Activated T-cell treated with anti-CD3 and anti-CD28 coated beads for 1 hour (primary cell): ENCODE data around the gene CELSR1.
"Not testable (repeated sequence)": the region's sequence is repeated elsewhere in the genome, so short reads cannot be mapped to it uniquely, and the experiment has no call there.

Source experiments
- DNase-seq: peaks from one replicate; pipeline ENCODE4 v3.0.0-alpha.2; 2020; ENCODE audit warnings: low read depth

CELSR1 gene

DNA sequence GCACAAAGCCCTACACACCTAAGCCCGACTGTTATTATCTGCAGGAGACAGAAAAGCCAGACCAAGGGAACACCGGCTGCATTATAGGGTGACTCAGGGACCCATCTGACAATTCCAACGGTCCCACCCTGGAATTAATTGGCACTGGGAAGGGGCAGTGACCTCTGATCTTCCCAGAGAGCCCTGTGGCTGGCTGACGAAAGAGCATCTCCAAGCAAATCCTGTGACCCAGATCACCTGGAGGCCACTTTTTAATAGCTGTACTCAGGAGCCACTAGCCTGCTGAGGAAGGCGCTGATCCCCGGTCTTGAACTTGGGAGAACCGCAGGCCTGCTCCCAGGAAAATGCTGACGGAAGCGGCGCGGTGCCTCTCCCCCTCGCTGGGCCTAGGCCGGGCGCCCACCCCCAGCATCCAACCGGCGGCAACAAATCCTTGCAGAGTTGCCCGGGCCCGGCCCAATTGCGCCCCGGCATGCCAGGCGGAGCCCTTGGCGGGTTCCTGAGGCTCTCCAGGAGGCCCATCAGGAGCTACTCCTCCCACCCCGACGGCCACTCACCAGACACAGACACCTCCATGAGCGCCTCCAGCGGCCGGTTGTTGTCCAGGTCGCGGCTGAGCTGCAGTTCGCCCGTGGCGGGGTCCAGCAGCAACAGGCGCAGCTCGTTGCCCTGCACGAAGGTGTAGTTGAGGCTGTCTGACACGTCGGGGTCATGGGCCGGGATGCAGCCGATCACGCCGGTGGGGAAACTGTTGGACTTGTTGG, 4.2 kb downstream of the CELSR1 start:
- no peak for DNase-seq

GRCh38 chr22:46532416-46532815, 5.0 kb downstream of the CELSR1 start:
- DNase-seq = no peak

DNA sequence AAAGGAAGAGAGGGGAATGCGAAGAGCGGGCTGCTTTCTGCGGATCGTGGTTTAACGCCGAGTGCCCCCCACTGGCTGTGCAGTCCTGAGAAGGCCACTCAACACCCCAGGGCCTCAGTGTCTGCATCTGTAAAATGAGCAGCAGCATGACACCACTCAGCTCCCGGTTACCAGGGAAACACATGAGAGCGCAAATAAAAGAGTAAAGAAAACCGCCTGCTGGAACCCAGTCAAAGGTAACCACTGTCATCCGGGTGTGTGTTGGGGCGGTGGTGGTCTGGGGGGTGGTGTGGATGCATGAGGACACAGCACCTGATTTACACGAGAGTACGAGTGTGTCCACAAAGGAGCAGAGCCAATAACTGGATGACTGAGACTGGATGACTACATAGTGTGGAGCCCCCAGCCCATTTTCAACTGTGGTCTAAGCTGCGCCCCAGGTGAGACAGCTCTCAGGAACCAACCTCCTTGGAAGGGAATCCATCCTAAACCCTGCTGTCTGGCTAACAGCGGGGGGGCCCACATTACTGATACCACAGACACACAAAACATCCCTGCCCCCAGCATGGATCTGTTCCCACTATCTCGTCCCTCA, 5.7 kb downstream of the CELSR1 start:
- no peak for DNase-seq

DNA sequence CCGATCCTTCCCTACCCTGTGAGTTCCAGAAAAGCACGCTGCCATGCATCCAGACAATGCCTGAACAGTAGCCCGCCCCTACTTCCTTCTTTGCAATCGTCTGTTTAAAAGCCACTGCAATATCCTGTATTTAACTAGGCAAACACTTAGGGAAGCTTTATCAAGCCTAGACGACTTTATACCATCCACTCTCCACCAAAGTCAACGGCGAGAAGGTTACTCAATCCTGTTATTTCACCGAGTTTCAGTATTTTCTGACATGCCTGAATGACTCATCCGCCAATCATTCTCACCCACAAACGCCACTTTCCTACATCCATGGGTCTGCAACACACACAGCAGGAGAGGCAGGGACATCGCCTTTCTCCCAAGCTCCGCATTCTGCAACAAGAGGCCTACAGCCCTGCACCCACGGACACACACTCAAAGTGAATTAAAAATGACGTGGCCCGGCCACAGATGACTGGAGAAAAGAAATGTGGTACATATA, 9.3 kb downstream of the CELSR1 start:
- no peak for DNase-seq

- no peak for DNase-seq
These were observed 11.1 kb downstream of the CELSR1 start for GRCh38 chr22:46526244-46526839.

- no peak for DNase-seq
These were observed 11.8 kb downstream of the CELSR1 start for GRCh38 chr22:46525389-46526243.

DNA sequence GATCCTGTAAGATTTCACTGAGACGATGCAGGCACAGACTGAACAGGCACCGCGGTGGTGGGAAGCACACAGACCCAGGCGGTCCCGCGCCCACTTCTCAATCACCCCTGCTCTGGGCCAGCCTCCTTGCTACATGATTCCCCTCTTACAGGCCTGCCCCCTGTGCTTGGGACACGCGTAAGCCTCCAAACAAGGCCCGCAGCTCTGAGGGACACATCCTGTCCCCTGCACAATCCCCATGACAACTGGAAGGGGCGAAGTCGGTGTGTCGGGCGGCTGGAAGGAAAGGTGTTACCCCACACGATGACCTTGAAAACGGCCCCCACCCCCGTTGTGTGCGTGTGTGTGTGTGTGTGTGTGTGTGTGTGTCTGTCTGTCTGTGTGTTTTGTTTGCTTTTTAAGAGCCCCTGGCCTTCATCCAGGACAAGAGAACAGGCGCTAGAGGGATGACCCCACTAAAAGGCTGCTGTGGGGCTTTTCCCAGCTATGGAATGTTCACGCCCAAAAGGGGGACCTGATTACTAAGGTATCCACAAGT, 13.1 kb downstream of the CELSR1 start:
- no peak for DNase-seq

DNA sequence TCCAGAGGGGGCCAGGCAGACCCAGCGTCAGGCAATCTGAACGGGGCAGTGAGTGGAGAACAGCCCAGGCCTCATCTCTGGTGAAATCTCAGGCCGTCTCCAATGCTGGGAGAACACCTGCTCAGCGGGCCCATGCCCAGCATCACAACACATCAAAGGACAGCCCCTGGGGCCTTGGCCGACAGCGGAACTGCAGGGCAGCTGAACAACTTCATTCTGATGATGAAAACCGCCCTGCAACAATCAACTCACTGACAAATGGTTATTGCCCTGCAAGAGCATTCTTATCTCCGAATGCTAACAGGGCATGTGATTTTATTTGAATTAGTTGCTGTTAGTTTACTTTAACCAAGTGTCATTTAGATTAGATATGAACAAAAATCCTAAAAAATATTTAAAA, 14.6 kb downstream of the CELSR1 start:
- DNase-seq = no peak

DNA sequence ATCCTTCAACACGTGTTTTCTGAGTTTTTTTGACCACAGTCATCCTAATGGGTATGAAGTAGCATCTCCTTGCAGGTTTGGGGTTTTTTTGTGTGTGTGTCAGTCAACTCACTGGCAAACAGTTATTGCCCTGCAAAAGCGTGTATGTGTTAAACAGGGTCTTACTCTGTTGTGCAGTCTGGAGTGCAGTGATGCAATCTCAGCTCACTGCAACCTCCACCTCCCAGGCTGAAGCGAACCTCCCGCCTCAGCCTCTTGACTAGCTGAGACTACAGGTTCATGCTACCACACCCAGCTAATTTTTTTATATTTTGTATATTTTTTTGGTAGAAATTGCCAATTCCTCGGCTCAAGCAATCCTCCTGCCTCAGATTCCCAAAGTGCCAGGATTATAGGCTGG, 15.4 kb downstream of the CELSR1 start:
- DNase-seq = no peak

GRCh38 chr22:46520880-46521279, 16.5 kb downstream of the CELSR1 start:
- no peak for DNase-seq

GRCh38 chr22:46519377-46519776, 18.0 kb downstream of the CELSR1 start:
- DNase-seq = no peak

GRCh38 chr22:46518542-46519325, 18.7 kb downstream of the CELSR1 start:
- no peak for DNase-seq

- DNase-seq = no peak
These were observed 19.4 kb downstream of the CELSR1 start for GRCh38 chr22:46518038-46518437.

DNA sequence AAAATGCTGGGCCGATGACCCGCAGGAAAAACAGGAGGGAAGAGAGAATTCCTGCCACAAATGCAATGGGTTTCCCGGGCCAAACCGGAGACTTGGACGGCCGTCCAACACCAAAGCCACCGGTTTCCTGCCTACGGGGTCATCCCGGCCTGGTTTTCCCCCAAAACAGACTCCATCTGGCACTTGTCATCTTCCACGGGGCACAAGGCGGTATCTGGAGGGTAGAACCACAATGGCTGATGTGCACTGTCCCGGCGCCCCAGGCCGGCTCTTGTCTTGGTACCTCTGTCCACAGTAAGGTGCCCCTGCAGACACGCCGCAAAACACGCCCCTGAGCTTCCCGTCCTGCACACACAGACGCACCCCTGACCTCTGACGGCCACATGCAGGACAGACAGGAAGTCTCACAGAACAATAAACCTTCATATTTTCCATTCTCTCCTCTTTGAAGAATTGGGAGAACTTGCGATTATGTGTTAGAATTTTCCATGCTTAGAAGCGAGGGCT, 20.1 kb downstream of the CELSR1 start:
- no peak for DNase-seq

DNA sequence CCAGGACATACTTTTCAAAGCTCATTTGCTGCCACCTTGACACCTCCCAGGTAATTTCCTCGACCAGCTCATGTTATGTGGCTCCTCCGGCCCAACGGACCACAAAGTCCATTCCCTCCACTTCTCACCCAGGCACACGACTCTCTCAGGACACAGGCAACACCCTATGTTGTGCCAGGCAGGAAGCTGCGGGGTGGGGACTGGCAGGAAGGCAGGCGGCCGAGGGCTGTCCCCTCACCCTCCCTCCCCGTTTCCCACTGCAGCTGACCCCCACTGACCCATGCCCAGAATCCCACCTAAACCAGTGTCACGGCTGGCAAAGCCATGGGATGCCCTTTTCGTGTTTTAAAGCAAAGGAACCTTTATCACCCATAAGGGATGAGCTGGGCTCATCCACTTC, 20.8 kb downstream of the CELSR1 start:
- no peak for DNase-seq

GRCh38 chr22:46516112-46516487, 21.3 kb downstream of the CELSR1 start:
- not testable (repeated sequence) for DNase-seq

GRCh38 chr22:46515208-46516111, 22.0 kb downstream of the CELSR1 start:
- DNase-seq = no peak

DNA sequence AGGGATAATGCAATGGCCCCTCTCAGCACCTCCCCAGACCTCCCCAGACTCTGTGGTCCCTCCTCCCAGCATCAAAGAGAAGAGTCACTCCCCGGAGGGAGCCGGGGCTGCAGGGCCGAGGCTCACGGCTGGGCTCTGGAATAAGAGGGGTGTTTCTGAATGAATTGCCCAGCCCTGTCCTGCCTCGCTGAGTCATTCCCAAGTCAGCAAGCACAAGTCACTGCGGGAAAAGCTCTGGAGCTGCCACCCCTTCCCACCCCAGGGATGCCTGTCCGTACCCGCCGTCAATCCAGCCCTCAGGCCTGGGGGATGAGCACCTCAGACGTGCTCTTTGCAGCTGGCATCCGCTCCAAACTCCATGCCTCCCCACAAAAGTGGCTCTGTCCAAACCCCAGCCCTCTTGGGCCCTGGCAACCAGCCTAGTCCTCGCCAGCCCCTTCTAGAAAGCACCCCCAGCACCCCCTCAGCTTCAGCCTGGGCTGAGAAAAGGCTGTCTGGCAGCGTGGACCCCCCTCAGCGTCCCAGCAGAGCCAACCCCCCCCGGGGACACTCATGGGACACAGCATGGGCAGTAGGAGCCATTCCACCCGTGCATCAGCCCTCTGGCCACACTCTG, 22.7 kb downstream of the CELSR1 start:
- no peak for DNase-seq

- no peak for DNase-seq
These were observed 23.4 kb downstream of the CELSR1 start for GRCh38 chr22:46513908-46514550.
